Spleen (tissue), 7 donors: Measurements from ENCODE around the gene SOX5.

Source experiments
- CTCF ChIP-seq, 11 experiments: fragments of 200-600 bp in 7 of 11; fragments of 450-650 bp in 4 of 11; sonication (generic) in 4 of 11; IDR thresholded peaks in 8 of 11; conservative IDR thresholded peaks in 3 of 11; 1 replicate in 7 of 11; 2 replicates in 4 of 11; pipeline versions ENCODE4 v1.4.0 to v1.8.0; 2016 to 2021; ENCODE audit warnings: antibody characterized with exemption in 11 of 11, inconsistent platforms in 4 of 11, mild to moderate bottlenecking in 1 of 11
- POLR2A ChIP-seq, 3 donors: fragments of 450-650 bp; IDR thresholded peaks; one replicate each; pipeline ENCODE4 v1.5.1; 2017; ENCODE audit warnings: antibody characterized with exemption in 3 of 3, mild to moderate bottlenecking in 1 of 3
- POLR2AphosphoS5 ChIP-seq, 3 donors: sonication (generic); formaldehyde crosslinking; IDR thresholded peaks; one replicate each; pipeline ENCODE4 v1.5.1; 2017; ENCODE audit warnings: antibody characterized with exemption in 3 of 3
- donor health status: DM: no; HTN: no; CAD: no; lungs with moderate emphysema.
- donor health status: DM: no; HTN: no; CAD: no.
- donor health status: DM: no; HTN: no; CAD: no.

- TF ChIP-seq CTCF (IDR thresholded peaks at IDR 0.05 in 8 of 11, conservative IDR thresholded peaks at IDR 0.05 in 3 of 11) (no peak), POLR2AphosphoS5 (IDR thresholded peaks at IDR 0.05) (no peak), POLR2A (IDR thresholded peaks at IDR 0.05) (no peak)
Observed at GRCh38 chr12:23540572-23540971, 408.9 kb downstream of the SOX5 start.
